ENCODE data around the gene SUMO3.

Gene SUMO3

DNA sequence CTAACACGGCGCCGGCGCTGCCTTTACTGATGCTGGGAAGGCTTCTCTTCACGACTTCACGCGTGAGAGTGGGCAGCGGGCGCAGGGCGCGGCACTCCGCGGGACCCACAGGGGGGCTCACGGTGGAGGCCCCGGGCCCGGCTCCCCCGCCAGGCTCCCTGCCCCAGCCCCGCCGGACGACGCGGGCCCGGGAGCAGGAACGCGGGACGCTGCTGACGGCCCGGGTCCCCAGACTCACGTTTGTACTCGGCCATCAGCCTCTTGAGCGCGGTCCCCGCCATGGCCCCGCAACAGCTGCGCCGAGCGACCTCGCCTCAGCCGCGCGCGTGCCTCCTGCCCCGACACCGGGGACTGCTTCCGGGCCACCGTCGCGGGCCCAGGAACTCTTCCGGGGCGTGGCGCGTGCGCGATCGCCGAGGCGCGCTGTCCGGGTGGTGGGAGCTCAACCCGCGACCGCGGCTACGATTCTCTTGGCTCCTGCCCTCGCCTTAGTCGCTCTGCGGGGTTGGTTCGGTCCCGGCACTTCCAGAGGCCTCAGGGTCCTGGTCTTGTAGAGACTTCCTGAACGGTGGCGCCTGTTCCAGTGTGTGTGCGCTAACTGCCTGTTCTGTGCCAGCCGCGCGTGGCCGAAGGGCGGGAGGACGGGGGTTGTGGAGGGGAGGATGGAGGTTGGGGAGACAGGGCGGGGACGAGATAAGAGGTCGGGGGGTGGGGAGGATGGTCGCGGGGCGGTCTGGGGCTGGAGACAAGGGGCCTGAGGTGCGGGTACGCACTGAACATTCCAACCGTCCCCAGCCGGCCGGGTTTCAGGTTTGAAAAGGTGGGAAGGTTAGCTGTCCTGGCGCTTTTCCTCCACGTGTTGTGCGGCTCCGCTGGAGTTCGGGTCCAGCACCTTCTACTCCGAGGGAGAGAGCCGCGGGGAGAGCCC lies 16.1 kb downstream of the SUMO3 start, which contains the start of gene UBE2G2:
UBE2G2 (minus strand) TSS at position 353 of the 928 bp plus-strand sequence; CDS start at position 281, 72 bp downstream.
- DNase-seq, result peak; percentile 67 to 88 (median 82)

DNA sequence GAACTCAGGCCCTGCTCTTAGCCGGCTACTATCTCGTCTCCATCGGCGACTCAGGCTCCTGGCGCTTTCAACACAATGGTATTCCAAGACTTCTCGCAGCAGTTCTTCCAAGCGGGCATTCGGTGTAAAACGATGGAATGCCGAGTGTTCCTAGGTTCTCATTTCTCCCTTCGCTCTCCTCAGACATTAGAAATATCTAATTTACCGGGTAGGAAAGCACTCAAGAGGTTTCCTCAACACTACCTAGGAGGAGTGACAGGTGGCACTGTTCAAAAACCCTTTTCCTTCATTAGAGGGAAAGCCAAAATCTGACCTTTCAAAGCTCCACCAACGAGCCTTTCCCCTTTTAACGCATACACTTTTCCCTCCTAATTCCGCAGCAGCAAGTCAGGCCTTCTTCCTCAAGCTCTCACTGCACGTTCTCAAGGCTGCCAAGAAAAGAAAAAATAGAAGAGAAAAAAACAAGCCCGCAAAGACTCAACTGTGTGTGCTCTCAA lies 16.8 kb downstream of the SUMO3 start:
- DNase-seq, result peak in 3 of 6 experiments; percentile 14 to 60 (median 41)

DNA sequence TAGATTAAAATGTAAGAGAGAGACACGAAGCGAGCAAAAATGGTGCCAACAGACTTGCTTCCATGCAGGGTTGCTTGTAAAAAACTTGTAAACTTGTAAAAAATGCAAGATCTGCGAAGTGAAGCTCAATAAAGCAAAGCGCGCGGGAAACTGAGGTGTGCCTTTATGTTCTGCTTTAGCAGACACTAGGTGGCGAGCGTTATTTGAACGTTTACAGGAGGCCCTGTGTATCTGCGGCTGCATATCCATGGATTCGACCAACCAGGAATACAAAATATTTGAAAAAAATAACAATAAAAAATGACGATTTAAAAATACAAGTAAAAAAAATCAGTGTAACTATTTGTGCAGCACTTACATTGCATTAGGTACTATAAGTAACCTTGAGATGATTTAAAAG lies 17.8 kb downstream of the SUMO3 start:
- DNase-seq, result no peak

DNA sequence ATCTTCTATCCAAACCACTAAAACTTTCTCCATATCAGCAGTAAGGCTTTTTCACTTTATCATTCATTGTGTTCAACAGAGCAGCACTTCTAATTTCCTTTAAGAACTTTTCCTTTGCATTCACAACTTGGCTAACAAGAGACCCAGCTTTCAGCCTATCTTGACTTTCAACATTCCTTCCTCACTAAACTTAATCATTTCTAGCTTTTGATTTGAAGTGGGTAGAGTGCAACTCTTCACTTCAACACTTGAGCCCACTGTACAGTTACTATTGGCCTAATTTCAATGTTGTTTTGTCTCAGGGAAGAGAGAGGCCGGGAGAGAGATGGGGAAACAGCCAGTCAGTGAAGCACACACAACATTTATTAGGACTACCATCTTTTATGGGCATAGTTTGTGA lies 18.2 kb downstream of the SUMO3 start:
- no peak for DNase-seq

DNA sequence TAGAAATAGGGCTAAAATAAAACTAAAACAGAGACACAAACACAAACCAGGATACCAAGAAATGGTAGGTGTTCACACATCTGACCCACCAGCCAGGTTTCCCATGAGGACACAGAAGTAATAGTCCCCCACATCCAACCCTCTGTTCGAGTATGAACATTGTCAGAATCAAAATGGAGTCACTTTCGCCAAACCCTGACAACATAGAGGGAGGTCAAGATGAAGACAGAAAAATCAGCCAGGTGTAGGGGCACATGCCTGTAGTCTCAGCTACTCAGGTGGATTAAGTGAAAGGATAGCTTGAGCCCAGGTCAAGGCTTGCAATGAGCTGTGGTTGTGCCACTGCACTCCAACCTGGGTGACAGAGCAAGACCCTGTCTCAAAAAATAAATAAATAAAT lies 20.1 kb downstream of the SUMO3 start:
- DNase-seq, result no peak

DNA sequence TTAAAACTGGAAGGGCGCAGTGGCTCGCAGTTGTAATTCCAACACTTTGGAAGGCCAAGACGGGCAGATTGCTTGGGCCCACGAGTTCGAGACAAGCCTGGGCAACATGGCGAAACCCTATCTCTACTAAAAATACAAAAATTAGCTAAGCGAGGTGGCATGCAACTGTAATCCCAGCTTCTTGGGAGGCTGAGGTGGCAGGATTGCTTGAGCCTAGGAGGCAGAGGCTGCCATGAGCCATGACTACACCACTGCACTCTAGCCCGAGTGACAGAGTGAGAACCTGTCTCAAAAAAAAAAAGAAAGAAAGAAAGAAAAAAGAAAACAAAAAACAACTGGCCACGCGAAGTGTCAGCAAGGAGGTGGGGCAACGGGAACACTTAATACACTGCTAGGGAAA lies 22.5 kb downstream of the SUMO3 start:
- DNase-seq, result no peak

DNA sequence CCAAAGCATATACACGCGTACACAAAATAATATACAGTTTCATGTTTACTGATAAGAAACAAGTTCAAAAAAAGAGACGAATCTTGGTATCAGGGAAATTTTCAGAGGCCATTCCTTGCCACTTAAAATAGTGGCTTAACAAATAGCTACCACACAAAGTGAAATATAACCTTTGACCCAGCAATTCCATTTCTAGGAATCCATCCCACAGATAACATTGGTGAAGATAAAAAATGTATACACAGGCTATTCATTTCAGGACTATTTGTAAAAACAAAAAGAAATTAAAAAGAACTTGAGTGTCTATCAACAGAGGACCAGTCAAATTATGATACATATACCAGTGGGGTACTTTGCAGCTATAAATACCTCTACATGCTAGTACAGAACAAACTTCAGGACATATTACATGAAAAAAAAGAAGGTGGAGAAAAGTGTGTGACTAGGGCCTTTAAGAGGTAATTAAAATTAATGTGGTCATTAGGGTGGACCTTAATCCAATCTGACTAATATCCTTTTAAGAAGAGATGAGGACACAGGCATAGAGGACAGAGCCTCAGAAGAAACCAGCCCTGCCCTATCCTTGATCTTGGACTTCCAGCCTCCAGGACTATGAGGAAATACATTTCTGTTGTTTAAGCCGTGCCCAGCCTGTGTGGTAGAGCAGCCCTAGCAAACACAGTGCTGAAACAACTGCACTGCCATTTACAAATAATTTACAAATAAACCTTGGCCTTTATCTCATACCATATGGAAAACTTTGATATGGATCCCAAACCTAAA lies 24.1 kb downstream of the SUMO3 start:
- no peak for DNase-seq

DNA sequence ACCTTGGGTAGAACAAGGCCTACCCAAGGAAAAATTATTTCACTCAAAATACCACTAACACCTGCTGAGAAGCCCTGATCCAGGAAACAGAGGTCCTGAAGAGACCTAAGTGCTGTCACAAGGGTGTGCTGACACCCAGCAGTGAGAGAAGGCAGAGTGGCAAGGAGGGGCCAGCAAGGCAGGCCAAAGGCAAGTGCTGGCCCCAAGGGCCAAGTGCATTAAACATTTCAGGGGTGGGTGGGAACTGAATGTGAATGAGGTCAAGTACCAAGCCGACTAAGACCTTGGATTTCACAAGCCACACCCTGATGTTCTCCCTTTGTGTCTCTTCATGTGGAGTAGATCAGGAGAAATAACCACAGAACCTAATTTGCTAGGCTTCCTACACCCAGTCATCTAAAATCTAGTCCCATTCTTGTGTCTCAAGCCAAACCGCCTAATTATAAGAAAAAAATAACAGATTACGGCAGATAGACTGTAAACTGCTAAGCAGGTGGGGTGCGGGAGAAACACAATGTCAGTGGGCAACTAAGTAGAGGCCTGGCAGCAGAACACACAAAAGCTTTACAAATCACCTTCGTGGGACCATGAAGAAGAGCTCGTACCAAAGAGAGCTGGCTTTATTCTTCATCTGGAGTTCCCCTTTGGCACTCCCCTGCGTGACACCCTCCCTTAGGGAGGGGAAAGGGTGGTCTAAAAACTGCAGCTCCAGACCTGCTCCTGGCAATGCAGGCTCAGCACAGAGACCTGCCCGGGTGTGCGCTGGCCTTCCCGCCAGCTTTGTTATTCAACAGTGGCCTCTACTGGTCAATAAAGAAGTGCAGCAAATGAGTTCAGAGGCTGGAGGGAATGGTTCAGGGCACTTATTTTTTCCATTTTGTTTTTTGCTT lies 24.9 kb downstream of the SUMO3 start:
- peak; percentile 23 to 64 (median 40) for DNase-seq

DNA sequence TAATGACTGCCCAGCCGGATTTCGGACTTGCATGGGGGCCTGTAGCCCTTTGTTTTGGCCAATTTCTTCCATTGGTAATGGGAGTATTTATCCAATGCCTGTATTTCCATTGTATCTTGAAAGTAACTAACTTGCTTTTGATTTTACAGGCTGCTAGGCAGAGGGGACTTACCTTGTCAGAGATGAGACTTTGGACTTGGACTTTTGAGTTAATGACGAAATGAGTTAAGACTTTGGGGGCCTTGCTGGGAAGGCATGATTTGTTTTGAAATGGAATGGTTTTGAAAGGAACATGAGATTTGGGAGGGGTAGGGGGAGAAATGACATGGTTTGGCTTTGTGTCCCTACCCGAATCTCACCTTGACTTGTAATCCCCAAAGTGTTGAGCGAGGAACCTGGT lies 25.9 kb downstream of the SUMO3 start:
- no peak for DNase-seq

DNA sequence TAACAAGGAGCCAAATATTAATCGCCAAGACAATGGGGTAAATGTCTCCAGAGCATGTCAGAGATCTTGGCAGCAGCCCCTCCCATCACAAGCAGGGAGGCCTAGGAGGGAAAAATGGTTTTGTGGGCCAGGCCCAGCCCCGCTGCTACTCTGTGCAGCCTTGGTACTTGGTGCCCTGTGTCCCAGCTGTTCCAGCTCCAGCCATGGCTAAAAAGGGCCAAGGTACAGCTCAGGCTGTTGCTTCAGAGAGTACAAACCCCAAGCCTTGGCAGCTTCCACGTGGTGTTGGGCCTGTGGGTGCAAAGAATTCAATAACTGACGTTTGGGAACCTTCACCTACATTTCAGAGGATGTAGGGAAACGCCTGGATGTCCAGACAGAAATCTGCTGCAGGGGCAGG lies 26.6 kb downstream of the SUMO3 start:
- DNase-seq, result no peak

DNA sequence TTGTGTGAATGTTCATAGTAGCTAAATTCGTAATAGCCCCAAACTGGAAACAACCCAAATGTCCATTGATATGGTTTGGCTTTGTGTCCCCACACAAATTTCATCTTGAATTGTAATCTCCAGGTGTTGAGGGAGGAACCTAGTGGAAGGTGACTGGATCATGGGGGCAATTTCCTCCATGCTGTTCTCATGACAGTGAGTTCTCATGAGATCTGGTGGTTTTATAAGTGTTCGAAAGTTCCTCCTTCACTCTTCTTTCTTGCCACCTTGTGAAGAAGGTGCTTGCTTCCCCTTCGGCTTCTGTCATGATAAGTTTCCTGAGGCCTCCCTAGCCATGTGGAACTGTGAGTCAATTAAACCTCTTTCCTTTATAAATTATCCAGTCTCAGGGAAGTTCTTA lies 27.5 kb downstream of the SUMO3 start:
- no peak for DNase-seq

DNA sequence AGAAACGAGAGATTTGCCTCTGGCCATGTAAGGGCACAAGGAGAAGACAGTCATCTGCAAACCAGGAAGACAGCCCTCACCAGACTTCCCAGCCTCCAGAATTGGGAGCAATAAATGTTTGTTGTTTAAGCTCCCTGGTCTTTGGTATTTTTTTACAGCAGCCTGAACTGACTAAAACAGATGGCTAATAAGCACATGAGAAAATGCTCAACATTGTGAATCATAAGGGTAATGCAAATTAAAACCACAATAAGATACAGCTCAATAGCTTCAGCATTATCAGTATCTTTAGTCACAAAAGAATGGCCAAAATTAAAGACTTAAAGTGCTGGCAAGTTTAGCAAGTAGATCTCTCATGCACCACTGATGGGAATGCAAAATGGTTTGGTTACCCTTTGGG lies 28.0 kb downstream of the SUMO3 start:
- no peak for DNase-seq

DNA sequence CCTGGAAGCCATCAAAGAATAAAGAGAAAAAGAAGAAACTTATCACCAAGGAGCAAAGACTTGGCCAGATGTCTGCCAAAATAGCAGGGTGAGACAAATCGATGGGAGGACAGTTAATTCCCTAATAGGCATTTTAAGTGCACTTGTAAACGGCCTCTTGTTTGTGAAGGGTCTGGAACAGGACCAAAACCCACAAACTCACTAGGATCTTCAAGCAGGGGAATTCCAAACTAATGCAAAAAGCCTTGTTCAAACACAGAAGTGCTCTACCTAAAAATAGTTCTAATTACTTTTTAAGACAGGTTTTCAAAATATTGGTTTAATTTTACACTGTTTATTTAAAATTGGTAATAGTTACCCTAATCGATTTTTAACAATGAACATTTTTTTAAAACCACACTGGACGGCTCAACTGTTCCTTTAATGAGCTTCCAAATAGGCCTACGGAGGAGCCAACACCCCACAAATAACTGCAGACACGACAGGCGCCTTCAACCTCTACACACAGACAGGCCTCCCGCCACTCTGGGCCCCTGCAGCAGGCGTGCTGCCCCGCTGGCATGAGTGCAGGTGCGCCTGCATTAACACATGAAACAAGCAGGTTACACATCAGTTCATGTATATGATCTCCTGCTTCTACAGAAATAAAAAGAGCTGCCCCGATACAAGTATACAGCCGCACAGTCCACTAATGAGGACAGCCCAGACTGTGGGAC lies 32.1 kb downstream of the SUMO3 start:
- no peak for DNase-seq

DNA sequence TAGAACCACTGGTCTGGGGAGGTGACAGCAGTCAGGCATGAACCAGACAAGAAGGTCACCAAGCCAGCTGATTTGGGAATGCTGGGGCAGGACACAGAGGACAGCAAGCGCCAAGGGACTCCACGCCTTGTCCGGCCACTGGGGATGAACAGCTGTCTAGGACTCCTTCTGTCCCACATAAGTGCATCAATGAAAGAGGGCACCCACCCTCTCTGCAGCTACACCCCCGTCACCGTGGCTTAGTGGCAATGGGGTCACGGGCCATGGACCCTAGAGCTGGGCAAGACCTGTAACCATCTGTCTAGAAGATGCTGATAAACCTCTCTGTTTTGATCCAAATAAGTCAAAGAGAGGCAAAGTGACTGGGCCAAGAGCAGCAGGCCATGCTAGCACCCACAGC lies 33.1 kb downstream of the SUMO3 start:
- DNase-seq, result no peak

DNA sequence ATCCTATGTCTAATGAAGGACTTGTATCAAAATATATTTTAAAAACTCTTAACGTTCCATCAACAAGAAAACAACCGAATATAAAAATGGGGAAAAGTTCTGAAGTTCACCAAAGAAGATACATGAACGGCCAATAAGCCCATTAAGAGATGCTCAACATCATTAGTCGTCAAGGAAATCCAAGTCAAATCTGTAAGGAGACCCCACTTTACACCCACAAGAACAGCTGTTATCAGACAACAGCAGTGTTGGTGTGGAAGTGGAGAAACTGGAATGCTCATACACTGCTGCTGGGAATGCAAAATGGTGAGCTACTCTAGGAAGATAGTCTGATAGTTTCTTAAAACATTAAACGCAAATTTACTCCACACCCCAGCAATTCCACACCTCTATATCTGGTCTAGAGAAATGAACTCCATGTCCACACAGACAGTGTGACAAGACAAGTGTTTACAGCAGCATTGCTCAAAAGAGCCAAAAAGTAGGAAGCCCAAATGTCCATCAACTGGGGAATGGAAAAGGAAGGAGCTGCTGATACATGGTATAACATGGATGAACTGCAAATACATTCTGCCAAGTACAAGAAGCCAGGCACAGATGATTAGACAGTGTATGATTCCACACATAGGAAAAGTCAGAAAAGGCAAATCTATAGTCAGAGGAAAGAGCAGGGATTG lies 34.7 kb downstream of the SUMO3 start:
- no peak for DNase-seq

DNA sequence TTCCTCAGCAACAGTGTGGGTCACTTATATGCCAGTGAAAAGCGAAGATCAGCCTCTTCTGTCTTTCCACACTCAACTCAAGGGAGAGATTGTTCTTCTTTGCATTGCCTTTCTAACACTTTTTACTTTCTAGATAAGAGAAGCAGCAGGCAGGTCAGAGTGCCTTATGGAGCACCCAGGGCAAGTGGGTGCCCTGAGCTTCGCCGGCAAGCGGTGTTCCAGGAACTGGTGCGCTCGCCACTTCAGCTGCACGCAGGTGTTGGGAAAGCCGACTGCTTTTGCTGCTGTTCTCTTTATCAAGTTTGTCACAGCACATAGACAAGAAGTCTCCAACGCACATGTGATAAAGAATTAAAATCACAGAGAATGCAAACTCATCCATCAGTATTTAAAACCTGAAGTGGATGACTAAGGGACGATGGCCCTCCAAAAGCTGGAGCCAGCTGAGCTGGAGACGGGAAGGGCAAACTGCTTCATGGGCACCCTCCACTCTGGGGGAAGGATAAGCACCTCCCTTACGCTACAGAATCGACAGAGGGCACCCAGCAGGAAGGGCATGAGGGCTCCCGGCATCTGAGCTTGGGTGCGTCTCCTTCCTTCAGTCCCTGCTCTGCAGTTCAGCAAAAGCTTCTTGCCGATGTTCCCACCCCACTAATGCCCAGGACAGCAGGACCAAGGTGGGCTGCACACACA lies 36.9 kb downstream of the SUMO3 start:
- no peak for DNase-seq

DNA sequence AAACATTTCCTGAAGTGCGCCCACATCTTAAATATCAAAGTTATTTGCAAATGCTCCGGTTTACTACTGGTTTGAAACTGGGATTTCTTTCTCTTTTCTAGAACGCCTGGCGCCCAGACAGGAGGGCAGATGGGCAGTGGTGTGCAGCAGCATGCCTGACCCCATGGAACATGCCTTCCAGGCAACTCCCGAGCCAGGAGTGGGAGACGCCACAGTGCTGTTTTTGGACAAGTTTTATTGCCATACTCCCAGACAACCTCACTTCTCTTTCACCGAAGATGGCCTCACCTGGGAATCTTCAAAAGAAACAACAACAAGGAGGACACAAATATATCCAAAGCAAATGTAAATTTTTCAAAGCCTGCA lies 37.7 kb downstream of the SUMO3 start:
- DNase-seq, result no peak

DNA sequence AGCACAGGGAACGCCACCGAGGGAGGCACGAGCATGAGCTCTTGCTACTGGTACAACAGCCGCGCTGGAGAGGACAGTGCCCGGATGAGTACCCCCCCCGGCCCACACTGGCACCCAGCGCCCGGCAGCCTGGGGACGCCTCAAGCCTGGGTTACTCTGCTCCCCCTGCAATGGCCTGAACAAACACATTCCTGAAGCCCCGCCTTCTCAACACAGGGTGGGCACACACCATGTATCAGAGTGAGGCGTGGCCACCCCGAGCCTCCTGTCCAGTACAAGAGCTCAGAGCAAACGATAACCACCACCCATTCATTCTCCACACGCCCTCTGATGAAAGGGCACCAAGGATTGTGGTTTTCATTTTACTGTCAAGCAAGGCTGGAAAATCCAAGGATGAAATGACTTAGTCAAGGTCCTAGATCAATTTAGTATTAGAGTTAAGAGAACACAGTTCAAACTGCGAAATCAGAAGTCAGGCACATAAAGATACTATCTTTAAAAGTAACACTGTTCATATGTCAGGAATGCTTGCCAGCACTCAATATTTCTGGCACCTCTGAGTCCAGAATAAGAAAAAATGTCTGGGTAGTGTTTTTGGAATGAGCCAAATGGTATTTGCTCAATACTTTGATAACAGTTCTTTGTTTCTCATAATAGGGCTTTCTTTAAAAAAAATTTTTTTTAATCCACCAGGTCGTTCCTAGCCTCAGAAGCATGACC lies 38.3 kb downstream of the SUMO3 start:
- DNase-seq, result no peak

DNA sequence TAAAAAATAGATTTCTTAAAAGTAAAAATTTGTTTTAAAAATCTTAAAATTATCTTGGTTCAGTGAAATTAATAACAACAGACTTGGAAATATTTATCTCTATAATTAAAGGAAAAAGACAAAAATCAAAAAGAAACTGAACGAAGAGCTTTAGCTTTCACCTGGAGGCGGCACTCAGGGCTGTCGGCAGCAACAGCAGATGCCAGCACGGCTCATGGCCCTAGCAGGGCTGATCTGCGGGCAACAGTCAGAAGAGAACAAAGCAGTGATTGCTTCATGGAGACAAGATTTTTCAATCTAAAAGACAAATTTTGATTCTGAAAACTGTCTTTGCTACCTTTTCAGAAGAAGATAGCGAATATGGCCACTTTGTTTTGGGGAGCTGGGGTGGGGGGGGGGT lies 38.9 kb downstream of the SUMO3 start:
- DNase-seq, result no peak

DNA sequence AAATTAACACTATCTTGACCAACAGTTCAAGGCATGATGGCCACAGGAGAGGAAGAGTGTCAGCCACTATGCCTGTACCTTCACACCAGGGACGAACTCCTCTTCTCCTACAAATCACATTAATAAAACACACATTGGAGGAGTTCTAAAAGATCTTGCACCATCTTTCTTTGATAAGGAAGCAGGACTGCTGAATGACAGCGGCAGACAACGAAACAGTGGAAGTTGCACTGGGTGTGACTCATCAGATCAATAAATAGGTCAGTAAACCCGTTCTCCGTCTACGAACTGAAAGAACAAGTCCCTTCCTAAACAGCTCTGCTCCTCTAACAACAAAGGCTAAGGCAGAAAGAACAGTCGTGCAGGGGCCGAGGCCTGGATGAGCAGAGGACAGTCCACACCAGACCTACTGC lies 39.4 kb downstream of the SUMO3 start:
- DNase-seq, result no peak

Data from stimulated activated naive CD4-positive, alpha-beta T cell (primary cell).